ENCODE measurements around the gene TRMT11. TPM values are rescaled to one million over a fixed set of nuclear protein-coding genes. Genes with fewer than 3 reads are reported as not detected.

TRMT11 gene
- total and polyA plus RNA-seq, 2 of the 8 experiments (the other 6 are each of a cell fraction or from before 2014, with no cell fraction given): 19.7 to 32.4 TPM

DNA sequence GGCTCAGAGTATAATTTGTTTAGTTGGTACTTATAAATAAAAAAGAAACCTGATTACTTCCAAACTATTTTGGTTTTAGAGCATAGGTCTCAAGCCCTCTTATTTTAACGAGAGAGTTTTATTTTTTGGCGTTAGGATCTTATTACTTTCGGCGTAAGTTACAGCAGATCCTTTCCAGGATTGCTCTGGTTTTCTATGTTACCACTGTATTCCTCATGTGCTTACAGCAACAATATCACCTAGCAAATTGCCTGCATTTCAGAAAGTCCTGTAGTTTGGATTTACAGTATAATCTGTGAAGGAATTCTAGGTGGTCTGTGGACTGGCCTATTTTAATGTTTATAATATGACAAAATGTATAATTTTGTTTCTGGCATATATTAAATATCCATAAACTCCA is 54.1 kb downstream of the TRMT11 start:
- peaks cover 2 to 36% (median 16%) of the 10 kb centered on the region in 4 experiments; a peak in 6 of 8 replicates for H3K36me3 ChIP-seq (ENCODE audit: control insufficient read depth in 2 of 4, insufficient read depth in 4 of 4, low read length in 3 of 4)
- FAIRE-seq: no peak
- CTCF ChIA-PET (ENCODE audit: partially characterized antibody): interaction anchor here (1.2 kb wide), 1 partner anchor 45 kb away, joined by 3 read pairs; no protein-coding TSS in a partner anchor
- no peak for TF ChIP-seq MAFK (IDR thresholded peaks at IDR 0.05; ENCODE audit: low read depth, low read length)
- TF ChIP-seq SRF (IDR thresholded peaks at IDR 0.05; ENCODE audit: low read depth, low read length): no peak
- TF ChIP-seq BRCA1 (IDR thresholded peaks at IDR 0.05; ENCODE audit: low read depth, low read length): no peak
- TF ChIP-seq TEAD4 (IDR thresholded peaks at IDR 0.05; ENCODE audit: low read depth, low read length): no peak
- TF ChIP-seq SP4 (IDR thresholded peaks at IDR 0.05; ENCODE audit: low read length): no peak

More for the DNA sequence above, 54.1 kb downstream of the TRMT11 start:
- Histone ChIP-seq H3K9me3 (ENCODE audit: insufficient read depth in 2 of 2, low read depth in 1 of 2, low read length in 1 of 2) (no peaks in the 10 kb centered on the region), H2BK120ac (replicated peaks; ENCODE audit: low read depth, low read length) (no peak overlapping the region), H3K79me2 (ENCODE audit: control insufficient read depth in 1 of 2, insufficient read depth in 2 of 2, low read length in 2 of 2) (no peaks in the 10 kb centered on the region), H3K14ac (ENCODE audit: insufficient read length) (no peak overlapping the region), H3K79me1 (ENCODE audit: low read depth, low read length) (no peaks in the 10 kb centered on the region), H3K4me2 (ENCODE audit: insufficient read depth in 1 of 2, low read depth in 2 of 2, low read length in 2 of 2) (no peak overlapping the region), H4K20me1 (replicated peaks in 1 of 2; ENCODE audit: control insufficient read depth in 1 of 2, insufficient read depth in 2 of 2, low read length in 2 of 2) (no peaks in the 10 kb centered on the region), H2BK5ac (ENCODE audit: low read depth, low read length) (no peak overlapping the region), H2AK5ac (ENCODE audit: low read depth, low read length) (no peak overlapping the region), H4K5ac (ENCODE audit: insufficient read length, low read depth, low read length) (no peak overlapping the region), H2BK20ac (ENCODE audit: low read length) (no peak overlapping the region), H3K27ac (ENCODE audit: low read depth, low read length) (no peak overlapping the region), H3K23ac (ENCODE audit: insufficient read length) (no peak overlapping the region), H3K4me3 (ENCODE audit: extremely low read depth in 1 of 4, insufficient read depth in 2 of 4, low read depth in 3 of 4, low read length in 4 of 4) (no peak overlapping the region), H4K8ac (ENCODE audit: extremely low read depth, insufficient read depth, low read length) (no peak overlapping the region), H3K18ac (ENCODE audit: extremely low read depth, low read length) (no peak overlapping the region), H2BK12ac (ENCODE audit: low read depth, low read length) (no peak overlapping the region), H3K4me1 (replicated peaks in 1 of 4; ENCODE audit: control insufficient read depth in 3 of 4, insufficient read depth in 4 of 4, low read length in 3 of 4) (no peaks in the 10 kb centered on the region; a peak in 2 of 7 replicates), H3K4ac (replicated peaks; ENCODE audit: insufficient read length, low read depth, low read length) (no peak overlapping the region), H3K56ac (replicated peaks; ENCODE audit: insufficient read length, low read depth, low read length) (no peak overlapping the region), H3K23me2 (ENCODE audit: low read depth, low read length) (no peaks in the 10 kb centered on the region), H4K91ac (replicated peaks; ENCODE audit: insufficient read length, low read length) (no peak overlapping the region), H2AFZ (ENCODE audit: low read length) (no peak overlapping the region), H3K27me3 (replicated peaks in 1 of 4; ENCODE audit: control insufficient read depth in 3 of 4, extremely low read depth in 1 of 4, insufficient read depth in 3 of 4, low read length in 3 of 4) (no peaks in the 10 kb centered on the region), H2BK15ac (ENCODE audit: low read length) (no peak overlapping the region), H3K9ac (replicated peaks in 1 of 4; ENCODE audit: extremely low read depth in 1 of 4, low read depth in 3 of 4, low read length in 3 of 4) (no peak overlapping the region)
- WGBS, 2 experiments (ENCODE audit: extremely low coverage in 1 of 2, insufficient coverage in 1 of 2, insufficient read length in 1 of 2, insufficient replicate concordance in 2 of 2, low coverage in 1 of 2, low lambda C conversion rate in 2 of 2, missing lambda C conversion rate in 1 of 2): 98% methylated on average over 4 of the region's 4 CpGs; no CpG with 5 or more reads in 1 of the 2 experiments
- no peak for DNase-seq (ENCODE audit: low read depth in 1 of 2, low spot score in 2 of 2)
- POLR2A ChIA-PET (ENCODE audit: partially characterized antibody): interaction anchor here (1.6 kb wide), 1 partner anchor 13 kb away, joined by 3 read pairs; no protein-coding TSS in a partner anchor
